H9 (cell line): ENCODE measurements around the gene RBM18. TPM values are rescaled to one million over a fixed set of nuclear protein-coding genes. Genes with fewer than 3 reads are reported as not detected.

Experiments
- DNase-seq: peaks from one replicate; pipeline ENCODE4 v3.0.0-alpha.2; 2017
- H2AFZ ChIP-seq: one replicate; pipeline ENCODE4 v1.6.1; 2013; ENCODE audit warnings: mild to moderate bottlenecking, low read length, control low read depth, moderate library complexity
- H2AK5ac ChIP-seq: 2 replicates; pipeline ENCODE4 v1.6.1; 2013; ENCODE audit warnings: low read length, control low read depth, mixed read lengths; ENCODE audit not compliant: insufficient read length
- H2BK120ac ChIP-seq: one replicate; pipeline ENCODE4 v1.6.1; 2013; ENCODE audit warnings: low read depth, mild to moderate bottlenecking, low read length, control low read depth, inconsistent platforms; ENCODE audit not compliant: poor library complexity, severe bottlenecking
- H2BK12ac ChIP-seq: 2 replicates; pipeline ENCODE4 v1.6.1; 2013; ENCODE audit warnings: low read length, control low read depth, mixed read lengths, low read depth; ENCODE audit not compliant: insufficient read length
- H2BK15ac ChIP-seq: 2 replicates; pipeline ENCODE4 v1.6.1; 2013; ENCODE audit warnings: low read depth, low read length, control low read depth
- H2BK20ac ChIP-seq: one replicate; pipeline ENCODE4 v1.6.1; 2013; ENCODE audit warnings: low read depth, mild to moderate bottlenecking, low read length, control low read depth, inconsistent platforms; ENCODE audit not compliant: poor library complexity, severe bottlenecking
- H2BK5ac ChIP-seq: 2 replicates; pipeline ENCODE4 v1.6.1; 2013; ENCODE audit warnings: low read length, control low read depth, mixed read lengths; ENCODE audit not compliant: insufficient read length
- H3K14ac ChIP-seq: 2 replicates; pipeline ENCODE4 v1.6.1; 2013; ENCODE audit warnings: low read length, control low read depth; ENCODE audit not compliant: insufficient read depth
- H3K18ac ChIP-seq: 2 replicates; pipeline ENCODE4 v1.6.1; 2013; ENCODE audit warnings: low read depth, mild to moderate bottlenecking, mixed read lengths, low read length, control low read depth; ENCODE audit not compliant: insufficient read length
- H3K23ac ChIP-seq: 2 replicates; pipeline ENCODE4 v1.6.1; 2013; ENCODE audit warnings: low read length, control low read depth, mixed read lengths, low read depth; ENCODE audit not compliant: insufficient read length
- H3K23me2 ChIP-seq: 2 replicates; pipeline ENCODE4 v1.6.1; 2013; ENCODE audit warnings: low read depth, mild to moderate bottlenecking, mixed read lengths, low read length, control low read depth; ENCODE audit not compliant: insufficient read length, poor library complexity, severe bottlenecking
- H3K27ac ChIP-seq: 2 replicates; pipeline ENCODE4 v1.5.1; 2013; ENCODE audit warnings: low read length, control low read depth, mixed read lengths, low read depth; ENCODE audit not compliant: insufficient read length
- H3K27me3 ChIP-seq: 2 replicates; pipeline ENCODE4 v1.6.1; 2013; ENCODE audit warnings: low read length, control low read depth, inconsistent platforms; ENCODE audit not compliant: insufficient read depth
- H3K4ac ChIP-seq: 2 replicates; pipeline ENCODE4 v1.6.1; 2013; ENCODE audit warnings: low read depth, mild to moderate bottlenecking, control low read depth, inconsistent platforms, low read length, moderate library complexity
- H3K4me1 ChIP-seq: 2 replicates; pipeline ENCODE4 v1.6.1; 2013; ENCODE audit warnings: low read length, control low read depth, inconsistent platforms; ENCODE audit not compliant: insufficient read depth
- H3K4me2 ChIP-seq: 2 replicates; pipeline ENCODE4 v1.6.1; 2013; ENCODE audit warnings: low read length, control low read depth, mixed read lengths; ENCODE audit not compliant: insufficient read length, insufficient read depth
- H3K56ac ChIP-seq: 2 replicates; pipeline ENCODE4 v1.6.1; 2013; ENCODE audit warnings: low read depth, mild to moderate bottlenecking, mixed read lengths, low read length, control low read depth; ENCODE audit not compliant: insufficient read length
- H3K79me1 ChIP-seq: 2 replicates; pipeline ENCODE4 v1.6.1; 2013; ENCODE audit warnings: low read depth, mild to moderate bottlenecking, moderate library complexity, low read length, control low read depth, inconsistent platforms; ENCODE audit not compliant: insufficient read depth, poor library complexity, severe bottlenecking
- H3K79me2 ChIP-seq: 2 replicates; pipeline ENCODE4 v1.6.1; 2013; ENCODE audit warnings: low read length, control low read depth, inconsistent platforms; ENCODE audit not compliant: insufficient read depth
- H3K9ac ChIP-seq: 2 replicates; pipeline ENCODE4 v1.6.1; 2013; ENCODE audit warnings: low read length, control low read depth, mixed read lengths; ENCODE audit not compliant: insufficient read length; ENCODE audit errors: extremely low read depth
- H3K9me3 ChIP-seq: one replicate; pipeline ENCODE4 v1.6.1; 2013; ENCODE audit warnings: low read depth, low read length, inconsistent platforms; ENCODE audit not compliant: control insufficient read depth
- H3T11ph ChIP-seq: one replicate; pipeline ENCODE4 v1.6.1; 2013; ENCODE audit warnings: mild to moderate bottlenecking, low read length, control low read depth, inconsistent platforms
- H4K20me1 ChIP-seq: one replicate; pipeline ENCODE4 v1.6.1; 2013; ENCODE audit not compliant: control insufficient read depth, insufficient read length, insufficient read depth
- H4K5ac ChIP-seq: 2 replicates; pipeline ENCODE4 v1.6.1; 2013; ENCODE audit warnings: low read depth, mild to moderate bottlenecking, mixed read lengths, low read length, control low read depth; ENCODE audit not compliant: insufficient read length
- H4K8ac ChIP-seq: replicated peaks from 2 replicates; pipeline ENCODE4 v1.6.1; 2013; ENCODE audit warnings: low read length, control low read depth, mixed read lengths, low read depth; ENCODE audit not compliant: insufficient read length
- H4K91ac ChIP-seq: 2 replicates; pipeline ENCODE4 v1.6.1; 2013; ENCODE audit warnings: low read depth, mild to moderate bottlenecking, moderate library complexity, mixed read lengths, low read length, control low read depth; ENCODE audit not compliant: insufficient read length
- H3K27ac Mint-ChIP-seq, 3 experiments: 2 replicates in 2 of 3; 3 replicates in 1 of 3; pipeline ENCODE4 v1.8.0; 2020 to 2021; ENCODE audit warnings: mixed read lengths in 3 of 3, mild to moderate bottlenecking in 1 of 3, moderate library complexity in 1 of 3
- H3K27me3 Mint-ChIP-seq: 2 replicates; pipeline ENCODE4 v1.8.0; 2021; ENCODE audit warnings: low read depth, mild to moderate bottlenecking, moderate library complexity, mixed read lengths
- H3K36me3 Mint-ChIP-seq, 3 experiments: 2 replicates in 2 of 3; 3 replicates in 1 of 3; pipeline ENCODE4 v1.8.0; 2020 to 2021; ENCODE audit warnings: low read depth in 3 of 3, mixed read lengths in 3 of 3; ENCODE audit not compliant: insufficient read depth in 1 of 3
- H3K4me1 Mint-ChIP-seq, 2 experiments: 2 replicates each; pipeline ENCODE4 v1.8.0; 2020; ENCODE audit warnings: mixed read lengths in 2 of 2
- H3K4me3 Mint-ChIP-seq, 2 experiments: 2 replicates in 1 of 2; 3 replicates in 1 of 2; pipeline ENCODE4 v1.8.0; 2020 to 2021; ENCODE audit warnings: mild to moderate bottlenecking in 2 of 2, mixed read lengths in 2 of 2, moderate library complexity in 1 of 2
- H3K9me3 Mint-ChIP-seq, 2 experiments: 2 replicates in 1 of 2; 3 replicates in 1 of 2; pipeline ENCODE4 v1.8.0; 2020; ENCODE audit warnings: mild to moderate bottlenecking in 2 of 2, mixed read lengths in 2 of 2, moderate library complexity in 1 of 2
- WGBS: extraction: QIAGEN DNeasy Blood & Tissue Kit; methylation state at CpG from one replicate; pipeline ENCODE4 v1.1.7; 2013; ENCODE audit warnings: missing lambda C conversion rate, low lambda C conversion rate, mixed read lengths; ENCODE audit not compliant: insufficient read length; ENCODE audit errors: extremely low coverage; 5-methylcytosine and 5-hydroxymethylcytosine counted together
- total RNA-seq: library from RNA; stranded (reverse); gene quantifications from 2 replicates; pipeline ENCODE4 v1.2.1, GENCODE V29; 2021
- TF ChIP-seq, protein P1 (sequence below): fragments of 200-600 bp; sonication (generic); conservative IDR thresholded peaks from 3 replicates; pipeline ENCODE4 v1.8.0; 2021; ENCODE audit warnings: antibody characterized with exemption, mild to moderate bottlenecking

Gene RBM18
- total RNA-seq, 1 experiment from 2014 or later = 18.9 TPM

DNA sequence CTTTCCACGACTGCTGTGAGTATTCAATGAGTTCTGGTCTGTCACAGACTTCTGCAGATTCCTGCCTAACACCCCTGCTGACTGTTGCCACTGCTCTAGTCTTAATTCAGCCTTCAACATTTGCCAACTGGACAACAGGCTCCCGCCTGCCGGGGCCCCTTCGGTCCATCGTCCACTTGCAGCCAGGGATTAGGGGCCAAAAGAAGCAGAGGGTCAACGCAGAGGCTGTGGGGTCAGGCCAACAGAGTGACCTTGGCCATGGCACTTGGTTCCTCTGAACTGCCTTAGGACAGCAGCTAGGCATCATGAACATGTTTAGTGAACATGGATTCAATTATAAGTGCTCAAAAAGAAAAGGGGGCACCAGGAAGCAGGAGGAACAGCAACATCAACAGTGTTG is 76.3 kb downstream of the RBM18 start:
- Histone ChIP-seq H2AK5ac (no peak overlapping the region), H4K91ac (no peak overlapping the region), H3K23ac (no peak overlapping the region), H3K9ac (no peak overlapping the region), H3K14ac (no peak overlapping the region), H3K4me2 (no peak overlapping the region), H3K4ac (no peak overlapping the region), H2BK20ac (no peak overlapping the region), H2BK12ac (no peak overlapping the region), H2BK5ac (no peak overlapping the region), H3K27me3 (no peaks in the 10 kb centered on the region), H2BK15ac (no peak overlapping the region), H3K56ac (no peak overlapping the region), H3K18ac (no peak overlapping the region), H3K27ac (no peak overlapping the region), H3K79me2 (no peaks in the 10 kb centered on the region), H3K4me1 (no peaks in the 10 kb centered on the region), H3T11ph (no peak overlapping the region), H3K9me3 (no peaks in the 10 kb centered on the region), H4K8ac (no peak overlapping the region), H2BK120ac (no peak overlapping the region), H2AFZ (no peak overlapping the region), H4K5ac (no peak overlapping the region), H3K23me2 (no peaks in the 10 kb centered on the region), H4K20me1 (no peaks in the 10 kb centered on the region), H3K79me1 (no peaks in the 10 kb centered on the region)
- no peak for DNase-seq
- TF ChIP-seq, protein P1, sequence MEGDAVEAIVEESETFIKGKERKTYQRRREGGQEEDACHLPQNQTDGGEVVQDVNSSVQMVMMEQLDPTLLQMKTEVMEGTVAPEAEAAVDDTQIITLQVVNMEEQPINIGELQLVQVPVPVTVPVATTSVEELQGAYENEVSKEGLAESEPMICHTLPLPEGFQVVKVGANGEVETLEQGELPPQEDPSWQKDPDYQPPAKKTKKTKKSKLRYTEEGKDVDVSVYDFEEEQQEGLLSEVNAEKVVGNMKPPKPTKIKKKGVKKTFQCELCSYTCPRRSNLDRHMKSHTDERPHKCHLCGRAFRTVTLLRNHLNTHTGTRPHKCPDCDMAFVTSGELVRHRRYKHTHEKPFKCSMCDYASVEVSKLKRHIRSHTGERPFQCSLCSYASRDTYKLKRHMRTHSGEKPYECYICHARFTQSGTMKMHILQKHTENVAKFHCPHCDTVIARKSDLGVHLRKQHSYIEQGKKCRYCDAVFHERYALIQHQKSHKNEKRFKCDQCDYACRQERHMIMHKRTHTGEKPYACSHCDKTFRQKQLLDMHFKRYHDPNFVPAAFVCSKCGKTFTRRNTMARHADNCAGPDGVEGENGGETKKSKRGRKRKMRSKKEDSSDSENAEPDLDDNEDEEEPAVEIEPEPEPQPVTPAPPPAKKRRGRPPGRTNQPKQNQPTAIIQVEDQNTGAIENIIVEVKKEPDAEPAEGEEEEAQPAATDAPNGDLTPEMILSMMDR = no peak
- Mint-ChIP-seq H3K27ac (no peak overlapping the region), H3K9me3 (no peaks in the 10 kb centered on the region), H3K36me3 (no peaks in the 10 kb centered on the region; a peak in 1 of 7 replicates), H3K27me3 (peaks cover 5% of the 10 kb centered on the region), H3K4me3 (no peak overlapping the region), H3K4me1 (peaks cover 17 to 19% of the 10 kb centered on the region in 2 experiments)
- no CpG with 5 or more reads among the region's 6 CpGs for WGBS

Other genes starting within 250 kb of the RBM18 start
- 1.5 and 1.9 TPM in 2 replicates for gene TTLL11, start 171.5 kb downstream of the RBM18 start, total RNA-seq
- 60.7 and 65.1 TPM in 2 replicates for gene NDUFA8, start 105.1 kb downstream of the RBM18 start, total RNA-seq
- not detected in 2 replicates for gene MORN5, start 104.9 kb downstream of the RBM18 start, total RNA-seq
- 1.6 and 1.8 TPM in 2 replicates for gene LHX6, start 35.9 kb downstream of the RBM18 start, total RNA-seq
- 31.6 and 33.7 TPM in 2 replicates for gene MRRF, start within 50 bp of the RBM18 start, total RNA-seq
- 1.0 and 1.3 TPM in 2 replicates for gene PTGS1, start 106.2 kb upstream of the RBM18 start, total RNA-seq
- gene OR1J1, start 213.1 kb upstream of the RBM18 start, total RNA-seq = not detected in 2 replicates
- gene OR1J2, start 246.0 kb upstream of the RBM18 start, total RNA-seq = not detected in 2 replicates